Measurements from ENCODE around the gene NFE2L1. TPM values are rescaled to one million over a fixed set of nuclear protein-coding genes. Genes with fewer than 3 reads are reported as not detected.

NFE2L1 gene
- total and polyA plus RNA-seq, 9 of the 15 experiments (the other 6 are each of a cell fraction or from before 2014, with no cell fraction given): 2.0 to 68.6 (median 39.7) TPM

GRCh38 chr17:48014595-48015111 is 33.5 kb upstream of the NFE2L1 start (continued):
- peak in 1 of 2 experiments; percentile 84; a peak in 3 of 4 replicates for TF ChIP-seq KDM1A (IDR thresholded peaks at IDR 0.05)
- TF ChIP-seq RBM22 (IDR thresholded peaks at IDR 0.05; ENCODE audit: low read depth, low read length, poor library complexity, severe bottlenecking): no peak
- TF ChIP-seq MAX (CRISPR knock-in tag; IDR thresholded peaks at IDR 0.05): no peak
- no peak for TF ChIP-seq CGGBP1 (CRISPR knock-in tag; IDR thresholded peaks at IDR 0.05)
- TF ChIP-seq HNRNPH1 (optimal IDR thresholded peaks at IDR 0.05; ENCODE audit: low read depth, low read length): no peak
- no peak for TF ChIP-seq DIDO1 (tag; IDR thresholded peaks at IDR 0.05; ENCODE audit: low read depth)
- no peak for TF ChIP-seq MYBL2 (IDR thresholded peaks at IDR 0.05; ENCODE audit: low read depth)
- TF ChIP-seq MYBL2 (CRISPR knock-in tag; IDR thresholded peaks at IDR 0.05; ENCODE audit: borderline replicate concordance): no peak
- TF ChIP-seq FIP1L1 (IDR thresholded peaks at IDR 0.05; ENCODE audit: low read depth, low read length, poor library complexity, severe bottlenecking): no peak
- TF ChIP-seq ZSCAN29 (IDR thresholded peaks at IDR 0.05): peak; percentile 75
- TF ChIP-seq ZNF561 (CRISPR knock-in tag; conservative IDR thresholded peaks at IDR 0.05): no peak
- TF ChIP-seq EGR1 (conservative IDR thresholded peaks at IDR 0.05): no peak
- TF ChIP-seq SIN3A (IDR thresholded peaks at IDR 0.05; ENCODE audit: borderline replicate concordance in 2 of 2, control insufficient read depth in 1 of 2, low read depth in 2 of 2, low read length in 2 of 2): no peak
- TF ChIP-seq GTF2E2 (tag; IDR thresholded peaks at IDR 0.05): no peak
- TF ChIP-seq MXI1 (IDR thresholded peaks at IDR 0.05; ENCODE audit: low read depth, low read length): no peak
- TF ChIP-seq ZNF778 (CRISPR knock-in tag; IDR thresholded peaks at IDR 0.05): no peak
- no peak for TF ChIP-seq MCM5 (IDR thresholded peaks at IDR 0.05; ENCODE audit: low read depth)
- no peak for TF ChIP-seq ZNF23 (CRISPR knock-in tag; IDR thresholded peaks at IDR 0.05)
- TF ChIP-seq PHF8 (IDR thresholded peaks at IDR 0.05; ENCODE audit: borderline replicate concordance, low read length): no peak
- no peak for TF ChIP-seq CBX3 (IDR thresholded peaks at IDR 0.05; ENCODE audit: borderline replicate concordance in 1 of 2, low read length in 2 of 2)
